Left renal pelvis (tissue), 4 donors: ENCODE measurements around the gene CLDN25. TPM values are rescaled to one million over a fixed set of nuclear protein-coding genes. Genes with fewer than 3 reads are reported as not detected.
"Not testable (repeated sequence)": the region's sequence is repeated elsewhere in the genome, so short reads cannot be mapped to it uniquely, and the experiment has no call there.

Experiments
- DNase-seq, 4 donors: peaks; one replicate each; pipeline ENCODE4 v3.0.0-alpha.2; 2013; ENCODE audit warnings: low read depth in 4 of 4, low spot score in 3 of 4
- polyA plus RNA-seq, 4 donors: library from polyadenylated mRNA; unstranded; fragments of 120-200 nt; gene quantifications; one replicate each; pipeline ENCODE4 v1.2.1, GENCODE V29; 2013; ENCODE audit not compliant: insufficient read length in 4 of 4

Gene CLDN25
- not detected for polyA plus RNA-seq

- no peak for DNase-seq
Observed at GRCh38 chr11:113779496-113779895, at the start of gene CLDN25. Gene CLDN25 (plus strand): TSS chr11:113779796. CDS start chr11:113779796, 0 bp downstream.

GRCh38 chr11:113730887-113731726 is 48.5 kb upstream of the CLDN25 start:
- peak; percentile 28 to 54 (median 36) for DNase-seq

- no peak for DNase-seq
Observed at GRCh38 chr11:113732092-113732491, 47.5 kb upstream of the CLDN25 start.

- DNase-seq, result no peak
Observed at GRCh38 chr11:113736323-113736722, 43.3 kb upstream of the CLDN25 start.

DNA sequence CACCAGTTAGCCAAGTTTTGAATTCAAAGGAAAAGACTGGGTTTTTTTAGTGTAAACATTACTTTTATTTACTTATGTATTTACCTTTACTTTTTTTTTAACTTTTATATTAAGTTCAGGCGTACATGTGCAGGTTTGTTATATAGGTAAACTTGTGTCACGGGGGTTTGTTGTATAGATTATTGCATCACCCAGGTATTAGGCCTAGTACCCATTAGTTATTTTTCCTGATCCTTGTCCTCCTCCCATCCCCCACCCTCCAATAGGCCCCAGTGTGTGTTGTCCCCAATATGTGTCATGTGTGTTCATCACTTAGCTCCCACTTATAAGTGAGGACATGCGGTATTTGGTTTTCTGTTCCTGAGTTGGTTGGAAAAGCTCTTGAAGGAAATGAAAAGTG is 26.7 kb upstream of the CLDN25 start:
- DNase-seq, result no peak

DNA sequence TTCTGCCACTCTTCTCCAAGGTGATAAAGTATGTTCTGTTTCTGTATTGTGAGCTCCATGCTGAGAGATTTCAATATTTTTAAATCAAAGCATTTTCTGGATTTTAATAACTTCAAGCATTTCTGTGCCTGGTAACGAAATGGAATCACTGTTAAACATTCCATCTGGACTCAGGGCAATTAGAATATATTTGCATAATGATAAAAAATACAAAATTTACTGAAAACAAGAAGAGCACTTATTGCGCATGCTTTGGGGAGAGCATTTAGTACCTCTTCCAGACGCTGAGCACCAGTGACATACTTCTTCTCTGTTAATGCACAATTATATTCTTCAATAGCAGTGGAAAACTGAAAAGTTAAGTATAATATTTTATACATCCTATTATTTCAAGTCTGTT is 19.4 kb upstream of the CLDN25 start:
- no peak for DNase-seq

DNA sequence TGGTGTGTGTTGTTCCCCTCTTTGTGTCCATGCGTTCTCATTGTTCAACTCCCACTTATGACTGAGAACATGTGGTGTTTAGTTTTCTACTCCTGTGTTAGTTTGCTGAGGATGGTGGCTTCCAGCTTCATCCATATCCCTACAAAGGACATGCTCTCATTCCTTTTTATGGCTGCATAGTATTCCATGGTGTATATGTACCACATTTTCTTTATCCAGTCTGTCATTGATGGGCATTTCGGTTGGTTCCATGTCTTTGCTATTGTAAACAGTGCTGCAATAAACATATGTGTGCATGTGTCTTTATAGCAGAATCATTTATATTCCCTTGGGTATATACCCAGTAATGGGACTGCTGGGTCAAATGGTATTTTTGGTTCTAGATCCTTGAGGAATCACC is 16.6 kb upstream of the CLDN25 start:
- DNase-seq, result not testable (repeated sequence)

- no peak for DNase-seq
Observed at GRCh38 chr11:113764527-113765219, 14.9 kb upstream of the CLDN25 start.

DNA sequence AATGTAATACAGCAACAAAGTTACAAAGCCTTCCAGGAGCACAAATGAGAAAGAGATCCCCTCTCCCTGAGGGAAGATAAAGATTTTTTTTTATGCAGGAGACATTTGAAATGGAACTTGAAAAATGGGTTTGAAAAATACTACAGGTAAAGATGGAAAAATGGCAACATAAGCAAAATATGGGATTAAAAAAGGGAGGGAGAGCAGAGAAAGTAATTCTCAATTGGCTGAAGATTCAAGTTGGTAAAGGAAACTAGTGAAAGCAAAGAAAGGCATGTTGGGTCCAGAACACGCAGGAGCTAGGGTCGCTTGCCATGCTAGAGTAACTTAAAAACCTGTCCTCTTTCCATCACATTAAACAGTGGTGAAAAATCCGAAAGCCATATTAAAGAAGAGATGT is 7.6 kb upstream of the CLDN25 start:
- no peak for DNase-seq

GRCh38 chr11:113773092-113773415 is 6.5 kb upstream of the CLDN25 start:
- DNase-seq, result peak in 1 of 4 donors; percentile 14

DNA sequence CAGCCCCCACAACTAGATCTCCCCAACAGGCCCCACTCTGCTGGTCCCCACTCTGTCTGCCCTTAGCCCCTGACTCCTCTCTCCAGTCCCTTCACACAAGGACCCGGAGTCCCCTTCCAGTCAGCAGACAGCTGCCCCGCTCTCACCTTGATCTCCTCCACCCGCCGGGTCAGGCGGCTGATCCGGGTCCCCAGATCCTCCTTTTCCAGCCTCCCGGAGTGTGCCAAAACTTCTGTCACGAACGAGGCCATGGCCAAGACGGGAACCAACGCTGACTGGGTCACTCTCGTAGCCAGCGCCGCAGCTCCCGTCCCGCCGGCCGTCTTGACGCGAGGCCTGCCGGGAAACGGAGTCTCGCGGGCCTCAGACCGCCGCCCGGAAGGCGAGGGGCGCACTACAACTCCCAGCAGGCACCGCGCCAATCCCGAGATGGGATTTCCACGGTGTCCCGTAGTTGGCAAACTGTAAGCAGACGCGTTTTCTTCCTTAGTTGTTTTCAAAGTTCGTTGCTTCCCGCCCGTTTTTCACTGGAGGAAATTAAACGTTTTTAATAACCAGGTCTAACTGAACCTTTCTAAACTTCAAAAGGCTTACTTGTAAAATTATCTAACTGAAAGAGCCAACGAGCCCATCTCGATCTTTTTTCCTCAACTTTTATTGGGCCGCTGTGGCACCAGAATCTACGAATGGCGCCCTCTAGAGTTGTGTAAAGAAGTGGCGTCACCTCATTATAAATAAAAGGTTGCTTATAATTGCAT is 6.0 kb upstream of the CLDN25 start, which contains the start of gene ZW10:
ZW10 (minus strand) TSS at position 277 of the 758 bp plus-strand sequence; CDS start at position 251, 26 bp downstream.
- DNase-seq, result peak; percentile 92 to 95 (median 92)

- DNase-seq, result no peak
Observed at GRCh38 chr11:113774174-113774503, 5.5 kb upstream of the CLDN25 start.

- DNase-seq, result no peak
Observed at GRCh38 chr11:113778111-113778910, 1.3 kb upstream of the CLDN25 start.

DNA sequence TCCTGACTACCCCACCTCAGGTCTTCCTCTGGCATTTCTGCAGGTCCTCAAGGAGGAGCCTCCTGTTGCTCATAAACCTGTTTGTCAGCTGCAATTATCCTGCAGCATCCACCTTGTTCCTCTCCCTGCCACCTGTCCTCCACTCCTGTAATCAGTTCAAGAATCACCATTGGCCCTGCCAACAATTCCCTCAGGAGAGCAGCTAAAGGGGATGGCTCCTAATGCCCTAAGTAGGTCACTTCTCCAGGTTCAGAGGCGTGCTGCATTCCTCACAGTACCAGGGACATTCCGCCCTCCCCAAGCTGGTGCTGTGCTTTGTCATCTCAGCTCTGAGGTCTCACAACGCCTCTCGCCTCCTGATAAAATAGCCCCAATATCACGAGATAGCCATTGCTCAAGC is 2.1 kb downstream of the CLDN25 start:
- DNase-seq, result no peak

DNA sequence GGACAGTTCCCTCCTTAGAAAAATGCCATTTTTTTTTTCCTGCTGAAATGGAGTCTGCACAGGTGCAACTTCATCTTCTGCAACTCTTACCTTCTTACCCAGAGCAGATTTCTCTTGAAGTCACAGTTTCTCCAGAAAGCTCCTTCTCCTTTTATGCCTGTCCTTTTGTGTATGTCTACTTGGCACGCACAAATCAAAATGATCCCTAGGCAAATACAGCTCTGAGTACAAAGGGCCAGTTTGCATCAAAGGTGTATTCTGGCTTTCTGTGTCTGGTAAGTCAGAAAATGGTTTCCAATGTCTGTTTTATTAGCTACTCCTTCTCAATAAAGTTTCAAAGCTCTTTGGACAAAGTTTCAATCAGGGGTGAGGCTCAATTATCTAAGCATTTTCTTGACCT is 2.5 kb downstream of the CLDN25 start:
- DNase-seq, result no peak

DNA sequence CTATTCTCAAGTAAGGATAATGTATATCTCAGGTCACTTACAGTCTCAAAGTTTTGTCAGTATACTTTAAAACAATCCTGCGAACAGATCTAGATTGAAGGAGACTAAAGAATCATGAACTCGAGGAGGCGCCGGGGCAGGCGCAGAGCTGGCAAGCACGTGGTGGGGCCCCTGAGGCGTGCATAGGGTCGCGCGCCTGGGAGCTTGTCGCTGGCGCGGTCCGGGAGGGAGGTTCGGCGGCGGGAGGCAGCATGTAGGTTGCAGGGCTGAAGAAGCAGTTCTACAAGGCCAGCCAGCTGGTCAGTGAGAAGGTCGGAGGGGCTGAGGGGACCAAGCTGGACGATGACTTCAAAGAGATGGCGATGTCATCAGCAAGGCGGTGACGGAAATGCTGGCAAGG is 9.4 kb downstream of the CLDN25 start:
- DNase-seq, result not testable (repeated sequence)

DNA sequence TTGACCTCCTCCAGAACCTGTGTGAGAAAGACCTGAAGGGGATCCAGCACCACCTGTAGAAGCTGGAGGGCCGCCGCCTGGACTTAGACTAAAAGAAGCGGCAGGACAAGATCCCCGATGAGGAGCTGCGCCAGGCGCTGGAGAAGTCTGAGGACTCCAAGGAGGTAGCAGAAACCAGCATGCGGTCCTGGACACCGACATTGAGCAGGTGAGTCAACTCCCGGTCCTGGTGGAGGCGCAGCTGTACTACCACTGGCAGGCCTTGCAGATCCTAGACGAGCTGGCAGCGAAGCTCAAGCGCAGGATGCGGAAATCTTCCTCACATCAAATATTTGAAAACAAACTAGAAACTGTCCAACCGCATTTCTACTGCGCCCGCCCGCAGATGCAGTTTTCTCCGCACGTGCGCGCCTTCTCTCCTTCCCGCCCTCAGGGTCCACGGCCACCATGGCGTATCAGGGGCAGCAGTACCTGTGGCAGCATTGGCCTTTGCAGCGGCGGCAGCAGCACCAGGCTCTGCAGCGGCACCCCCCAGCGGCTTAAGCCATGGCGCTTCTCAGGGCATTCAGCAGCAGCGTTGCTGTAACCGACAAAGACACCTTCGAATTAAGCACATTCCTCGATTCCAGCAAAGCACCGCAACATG is 10.2 kb downstream of the CLDN25 start:
- DNase-seq, result no peak

- DNase-seq, result peak in 2 of 4 donors; percentile 11 to 14
Observed at GRCh38 chr11:113796663-113797259, 17.2 kb downstream of the CLDN25 start.

DNA sequence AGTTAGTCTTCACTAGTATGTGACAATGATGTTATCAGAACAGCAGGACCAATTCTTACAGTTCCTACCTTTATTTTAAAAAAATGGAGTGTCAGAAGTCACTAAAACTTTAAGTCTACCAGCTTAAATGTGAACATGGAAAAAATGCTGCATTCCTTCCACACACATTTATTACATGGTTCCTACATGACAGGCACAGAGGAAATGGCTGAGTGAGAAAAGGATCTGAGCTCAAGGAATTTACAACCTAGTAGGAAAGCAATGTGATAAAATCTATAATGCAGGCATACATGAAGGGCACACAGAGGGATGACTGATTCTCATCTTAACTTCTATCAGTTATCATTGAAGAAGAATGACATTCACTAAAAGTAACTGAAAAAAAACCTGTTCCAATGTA is 23.0 kb downstream of the CLDN25 start:
- no peak for DNase-seq

DNA sequence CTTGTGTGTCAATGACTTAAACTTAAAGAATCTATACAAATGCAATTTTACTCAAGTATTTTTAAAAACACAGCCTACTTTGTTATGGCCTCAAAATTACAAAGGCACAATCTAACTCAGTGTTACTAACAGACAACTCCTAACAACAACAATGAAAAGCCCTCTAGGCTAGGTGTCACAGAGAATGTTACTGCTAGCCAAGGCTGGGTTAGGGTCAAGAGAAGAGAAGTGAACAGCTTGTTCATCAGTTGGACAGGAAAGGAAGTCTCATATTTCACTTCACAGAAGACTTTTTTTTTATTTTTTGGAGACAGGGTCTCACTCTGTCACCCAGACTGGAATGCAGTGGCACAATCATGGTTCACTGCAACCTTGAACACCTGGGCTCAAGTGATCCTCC is 26.0 kb downstream of the CLDN25 start:
- no peak for DNase-seq
